ENCODE data around the gene PECR.

Gene PECR

GRCh38 chr2:216024779-216025336 is 56.8 kb downstream of the PECR start:
- no peak overlapping the region for H3K4me3 ChIP-seq (ENCODE audit: low read length)
- H3K4me1 ChIP-seq (ENCODE audit: insufficient read depth, low read length): no peaks in the 10 kb centered on the region
- 97% methylated on average over 7 of the region's 7 CpGs for WGBS
- no peaks in the 10 kb centered on the region for H3K36me3 ChIP-seq (ENCODE audit: insufficient read depth, low read length)
- H3K9ac ChIP-seq (ENCODE audit: low read depth, low read length): no peak overlapping the region
- no peaks in the 10 kb centered on the region for H3K27me3 ChIP-seq (ENCODE audit: insufficient read depth, low read length)
- H3K27ac ChIP-seq (ENCODE audit: low read depth, low read length): no peak overlapping the region
- H3K9me3 ChIP-seq (ENCODE audit: insufficient read depth, low read depth, low read length): no peaks in the 10 kb centered on the region

DNA sequence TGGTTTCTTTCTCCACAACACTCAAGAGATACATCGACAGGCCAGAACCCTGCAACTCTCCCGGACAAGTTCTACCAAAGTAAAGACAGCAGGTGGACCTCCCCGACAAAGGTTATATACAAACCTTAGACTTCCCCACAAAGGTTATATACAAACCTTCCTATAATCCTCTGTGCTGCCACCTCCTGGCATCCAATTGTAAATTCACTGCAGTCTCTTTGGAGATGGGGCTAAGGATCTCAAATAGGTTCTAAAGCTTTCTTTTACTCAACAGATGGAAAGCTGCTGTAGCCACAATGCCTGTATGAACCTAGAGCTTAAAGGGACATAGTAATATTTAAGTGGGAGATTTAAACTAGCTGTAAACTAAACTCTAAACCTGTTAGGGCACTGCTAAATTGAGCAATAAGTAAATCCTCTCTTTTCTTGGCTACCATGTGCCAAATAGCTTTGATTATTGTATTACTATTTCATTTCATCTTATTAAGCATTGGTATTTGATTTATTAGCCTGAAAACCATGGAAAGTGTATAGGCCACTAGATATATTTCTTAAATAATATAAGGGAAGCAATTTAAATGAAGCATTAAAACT is 58.5 kb downstream of the PECR start:
- no peak overlapping the region for H3K4me3 ChIP-seq (ENCODE audit: low read length)
- no peaks in the 10 kb centered on the region for H3K9me3 ChIP-seq (ENCODE audit: insufficient read depth, low read depth, low read length)
- no peaks in the 10 kb centered on the region for H3K36me3 ChIP-seq (ENCODE audit: insufficient read depth, low read length)
- WGBS: 42% methylated on average over 3 of the region's 3 CpGs
- no peak overlapping the region for H3K27ac ChIP-seq (ENCODE audit: low read depth, low read length)
- H3K27me3 ChIP-seq (ENCODE audit: insufficient read depth, low read length): no peaks in the 10 kb centered on the region
- no peaks in the 10 kb centered on the region for H3K4me1 ChIP-seq (ENCODE audit: insufficient read depth, low read length)
- no peak overlapping the region for H3K9ac ChIP-seq (ENCODE audit: low read depth, low read length)

DNA sequence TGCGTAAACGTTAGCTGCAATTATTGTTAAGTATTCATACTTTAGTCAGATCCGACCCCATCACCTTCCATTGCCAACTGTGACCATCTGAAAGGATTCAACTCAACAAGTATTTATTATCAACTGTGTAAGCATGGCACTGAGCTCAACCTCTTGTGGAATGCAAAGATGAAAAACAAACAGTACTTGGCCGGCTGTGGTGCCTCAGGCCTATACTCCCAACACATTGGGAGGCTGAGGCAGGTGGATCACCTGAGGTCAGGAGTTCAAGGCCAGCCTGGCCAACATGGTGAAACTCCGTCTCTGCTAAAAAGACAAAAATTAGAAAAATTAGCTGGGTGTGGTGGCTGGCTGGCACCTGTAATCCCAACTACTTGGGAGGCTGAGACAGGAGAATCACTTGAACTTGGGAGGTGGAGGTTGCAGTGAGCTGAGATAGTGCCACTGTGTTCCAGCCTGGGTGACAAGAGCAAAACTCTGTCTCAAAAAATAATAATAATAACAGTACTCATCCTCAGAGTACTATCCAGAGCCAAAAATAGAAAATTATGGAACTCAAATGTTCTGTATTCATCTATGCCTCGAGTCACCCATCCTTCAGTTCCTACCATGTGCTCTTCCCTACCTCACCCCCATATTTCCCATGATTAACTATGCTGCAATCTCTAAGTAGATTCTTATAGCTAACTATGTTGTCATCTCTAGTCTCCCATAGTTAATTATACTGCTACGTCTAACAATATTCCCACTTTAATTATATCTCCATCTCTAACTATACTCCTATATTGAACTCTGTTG is 59.6 kb downstream of the PECR start:
- Histone ChIP-seq H3K4me1 (ENCODE audit: insufficient read depth, low read length) (no peaks in the 10 kb centered on the region), H3K36me3 (ENCODE audit: insufficient read depth, low read length) (no peaks in the 10 kb centered on the region), H3K9me3 (ENCODE audit: insufficient read depth, low read depth, low read length) (no peaks in the 10 kb centered on the region), H3K4me3 (ENCODE audit: low read length) (no peak overlapping the region), H3K27ac (ENCODE audit: low read depth, low read length) (no peak overlapping the region), H3K27me3 (ENCODE audit: insufficient read depth, low read length) (no peaks in the 10 kb centered on the region), H3K9ac (ENCODE audit: low read depth, low read length) (no peak overlapping the region)
- 95% methylated on average over 7 of the region's 7 CpGs for WGBS

GRCh38 chr2:216018709-216019108 is 62.9 kb downstream of the PECR start:
- H3K9ac ChIP-seq (ENCODE audit: low read depth, low read length): no peak overlapping the region
- H3K4me3 ChIP-seq (ENCODE audit: low read length): no peak overlapping the region
- no peaks in the 10 kb centered on the region for H3K9me3 ChIP-seq (ENCODE audit: insufficient read depth, low read depth, low read length)
- no peaks in the 10 kb centered on the region for H3K36me3 ChIP-seq (ENCODE audit: insufficient read depth, low read length)
- H3K27ac ChIP-seq (ENCODE audit: low read depth, low read length): no peak overlapping the region
- 100% methylated on average over 3 of the region's 3 CpGs for WGBS
- H3K27me3 ChIP-seq (ENCODE audit: insufficient read depth, low read length): no peaks in the 10 kb centered on the region
- peaks cover 4% of the 10 kb centered on the region for H3K4me1 ChIP-seq (ENCODE audit: insufficient read depth, low read length)

GRCh38 chr2:216017365-216017764 is 64.2 kb downstream of the PECR start:
- Histone ChIP-seq H3K27me3 (ENCODE audit: insufficient read depth, low read length) (no peaks in the 10 kb centered on the region), H3K4me3 (ENCODE audit: low read length) (no peak overlapping the region), H3K9ac (ENCODE audit: low read depth, low read length) (no peak overlapping the region), H3K9me3 (ENCODE audit: insufficient read depth, low read depth, low read length) (no peaks in the 10 kb centered on the region), H3K27ac (ENCODE audit: low read depth, low read length) (no peak overlapping the region), H3K36me3 (ENCODE audit: insufficient read depth, low read length) (no peaks in the 10 kb centered on the region), H3K4me1 (ENCODE audit: insufficient read depth, low read length) (peaks cover 6% of the 10 kb centered on the region)
- 84% methylated on average over 4 of the region's 4 CpGs for WGBS

- Histone ChIP-seq H3K4me3 (ENCODE audit: low read length) (no peak overlapping the region), H3K9me3 (ENCODE audit: insufficient read depth, low read depth, low read length) (no peaks in the 10 kb centered on the region), H3K27ac (ENCODE audit: low read depth, low read length) (no peak overlapping the region), H3K27me3 (ENCODE audit: insufficient read depth, low read length) (no peaks in the 10 kb centered on the region), H3K4me1 (ENCODE audit: insufficient read depth, low read length) (peaks cover 6% of the 10 kb centered on the region), H3K36me3 (ENCODE audit: insufficient read depth, low read length) (no peaks in the 10 kb centered on the region), H3K9ac (ENCODE audit: low read depth, low read length) (no peak overlapping the region)
- 100% methylated on average over 1 of the region's 1 CpG for WGBS
These were observed 65.0 kb downstream of the PECR start for GRCh38 chr2:216016581-216016980.

- Histone ChIP-seq H3K36me3 (ENCODE audit: insufficient read depth, low read length) (no peaks in the 10 kb centered on the region), H3K27ac (ENCODE audit: low read depth, low read length) (no peak overlapping the region), H3K27me3 (ENCODE audit: insufficient read depth, low read length) (no peaks in the 10 kb centered on the region), H3K4me3 (ENCODE audit: low read length) (no peak overlapping the region), H3K9ac (ENCODE audit: low read depth, low read length) (no peak overlapping the region), H3K9me3 (ENCODE audit: insufficient read depth, low read depth, low read length) (no peaks in the 10 kb centered on the region), H3K4me1 (ENCODE audit: insufficient read depth, low read length) (peaks cover 6% of the 10 kb centered on the region)
- 91% methylated on average over 4 of the region's 5 CpGs for WGBS
These were observed 65.7 kb downstream of the PECR start for GRCh38 chr2:216015722-216016464.

DNA sequence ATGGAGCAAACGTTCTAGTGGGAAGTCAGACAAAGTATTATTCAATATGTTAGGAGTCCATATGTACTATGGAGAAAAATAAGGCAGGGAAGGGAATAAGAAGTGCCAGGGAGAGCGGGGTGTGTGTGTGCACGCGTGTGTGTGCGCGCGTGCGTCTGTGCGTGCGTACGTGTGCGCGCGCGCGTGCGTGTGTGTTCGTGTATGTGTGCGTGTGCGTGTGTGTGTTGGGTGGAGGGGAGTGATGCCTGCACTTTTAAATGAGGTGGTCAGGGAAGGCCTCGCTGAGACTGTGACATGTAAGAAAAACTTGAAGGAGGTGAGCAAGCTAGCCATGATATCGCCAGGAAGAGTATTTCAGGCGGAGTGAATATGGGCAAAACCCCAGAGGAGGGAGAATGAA is 66.6 kb downstream of the PECR start:
- no peaks in the 10 kb centered on the region for H3K27me3 ChIP-seq (ENCODE audit: insufficient read depth, low read length)
- H3K4me3 ChIP-seq (ENCODE audit: low read length): no peak overlapping the region
- peaks cover 6% of the 10 kb centered on the region for H3K4me1 ChIP-seq (ENCODE audit: insufficient read depth, low read length)
- 95% methylated on average over 23 of the region's 23 CpGs for WGBS
- H3K27ac ChIP-seq (ENCODE audit: low read depth, low read length): no peak overlapping the region
- no peaks in the 10 kb centered on the region for H3K36me3 ChIP-seq (ENCODE audit: insufficient read depth, low read length)
- no peak overlapping the region for H3K9ac ChIP-seq (ENCODE audit: low read depth, low read length)
- no peaks in the 10 kb centered on the region for H3K9me3 ChIP-seq (ENCODE audit: insufficient read depth, low read depth, low read length)

DNA sequence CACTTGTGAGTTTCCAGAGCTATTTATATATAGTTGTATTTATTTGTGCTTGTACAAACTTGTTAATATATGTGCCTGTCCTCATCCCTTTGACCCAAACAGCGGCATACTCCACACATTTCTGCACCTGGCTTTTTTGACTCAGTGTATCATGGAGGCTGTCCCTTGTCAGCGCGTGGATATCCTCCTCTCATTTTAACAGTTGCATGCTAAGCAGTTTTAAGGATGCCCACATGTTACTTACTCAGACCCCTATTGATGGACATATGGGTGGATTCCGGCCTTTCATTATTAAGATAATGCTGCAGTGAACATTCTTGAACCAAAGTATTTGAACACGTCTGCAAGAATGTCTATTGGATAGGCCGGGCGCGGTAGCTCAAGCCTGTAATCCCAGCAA is 67.6 kb downstream of the PECR start:
- H3K9ac ChIP-seq (ENCODE audit: low read depth, low read length): no peak overlapping the region; the same call in 1 of the 2 replicates
- H3K36me3 ChIP-seq (ENCODE audit: insufficient read depth, low read length): no peaks in the 10 kb centered on the region
- H3K4me3 ChIP-seq (ENCODE audit: low read length): peak overlapping the region; percentile 97
- no peak overlapping the region for H3K27ac ChIP-seq (ENCODE audit: low read depth, low read length)
- H3K27me3 ChIP-seq (ENCODE audit: insufficient read depth, low read length): no peaks in the 10 kb centered on the region
- H3K9me3 ChIP-seq (ENCODE audit: insufficient read depth, low read depth, low read length): no peaks in the 10 kb centered on the region
- 94% methylated on average over 8 of the region's 8 CpGs for WGBS
- H3K4me1 ChIP-seq (ENCODE audit: insufficient read depth, low read length): peaks cover 9% of the 10 kb centered on the region

DNA sequence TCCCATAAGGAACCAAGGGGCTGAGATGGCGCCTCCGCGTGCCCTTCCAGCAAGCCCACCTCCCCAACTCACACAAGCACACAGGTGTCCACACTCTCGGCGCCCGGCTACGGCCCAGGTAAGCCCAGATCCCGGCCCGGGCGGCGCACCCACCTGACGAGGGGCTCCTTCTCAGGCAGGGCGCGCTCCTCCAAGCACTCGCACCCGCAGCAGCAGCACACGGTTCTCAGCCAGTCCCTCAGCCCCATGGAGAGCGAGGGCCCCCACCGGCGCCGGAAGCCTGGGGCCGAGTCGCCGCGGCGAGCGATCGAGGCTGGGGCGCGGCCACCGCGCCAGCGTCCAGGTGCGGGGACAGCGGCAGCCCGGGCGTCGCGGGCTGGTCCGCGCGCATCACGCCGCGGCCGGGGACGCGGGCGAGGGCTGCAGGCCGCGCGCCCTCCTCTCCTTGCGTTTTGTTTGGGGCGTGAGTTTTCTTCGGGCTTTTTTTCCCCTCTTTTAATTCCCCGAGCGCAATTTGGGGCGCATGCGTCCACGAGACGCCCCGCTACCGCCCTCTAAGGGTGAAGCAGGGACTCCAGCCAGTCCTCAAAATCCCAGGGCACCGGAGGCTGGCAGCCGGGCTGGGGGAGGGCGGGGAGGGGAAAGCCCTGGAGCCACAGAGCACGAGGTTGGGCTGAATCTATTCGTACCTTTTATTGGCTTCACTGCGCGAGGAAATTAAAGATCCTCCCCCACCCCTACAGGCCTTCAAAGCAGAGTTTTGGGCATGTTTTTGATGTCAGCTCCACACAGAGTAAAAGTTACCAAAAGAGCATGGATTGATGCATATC is 68.3 kb downstream of the PECR start, which contains the start of gene MREG:
Gene MREG, minus strand, starts transcription at position 472 of the 830 bp plus-strand sequence. Its CDS starts 224 bp downstream, at position 248.
- under 1% methylated on average over 70 of the region's 70 CpGs for WGBS
- Histone ChIP-seq H3K9ac (ENCODE audit: low read depth, low read length) (peak within 1 kb of the TSS; percentile 96), H3K27ac (ENCODE audit: low read depth, low read length) (peak within 1 kb of the TSS; percentile 58), H3K9me3 (ENCODE audit: insufficient read depth, low read depth, low read length) (no peaks in the 10 kb centered on the region), H3K27me3 (ENCODE audit: insufficient read depth, low read length) (no peaks in the 10 kb centered on the region), H3K4me3 (ENCODE audit: low read length) (peak within 1 kb of the TSS; percentile 97), H3K36me3 (ENCODE audit: insufficient read depth, low read length) (no peaks in the 10 kb centered on the region), H3K4me1 (ENCODE audit: insufficient read depth, low read length) (peaks cover 12% of the 10 kb centered on the region)

Data from HUES64 (cell line).